GM12801 (cell line): Measurements from ENCODE around the gene HOXB7.

Experiments
- CTCF ChIP-seq: IDR thresholded peaks from one replicate; pipeline ENCODE4 v1.5.1; 2011; ENCODE audit warnings: control low read depth; ENCODE audit not compliant: insufficient read length; ENCODE audit errors: extremely low read depth

The HOXB7 gene

GRCh38 chr17:48591255-48592056, 19.4 kb downstream of the HOXB7 start:
- TF ChIP-seq CTCF, result no peak

GRCh38 chr17:48590607-48591161, 20.1 kb downstream of the HOXB7 start:
- TF ChIP-seq CTCF, result no peak

GRCh38 chr17:48589831-48590606, 20.8 kb downstream of the HOXB7 start, which contains the start of gene HOXB3:
Gene HOXB3 (minus strand): TSS chr17:48590241. CDS start chr17:48552474, 37,767 bp downstream.
- no peak for TF ChIP-seq CTCF

- TF ChIP-seq CTCF, result no peak
These were observed 21.6 kb downstream of the HOXB7 start for GRCh38 chr17:48589060-48589830.

GRCh38 chr17:48588528-48588927, 22.3 kb downstream of the HOXB7 start:
- TF ChIP-seq CTCF, result no peak

- TF ChIP-seq CTCF, result no peak
These were observed 22.8 kb downstream of the HOXB7 start for GRCh38 chr17:48588074-48588415.
